ENCODE results near the gene IPO5.
"Not testable (repeated sequence)": the region's sequence is repeated elsewhere in the genome, so short reads cannot be mapped to it uniquely, and the experiment has no call there.

Gene IPO5

GRCh38 chr13:97953376-97953970, at the start of gene IPO5:
IPO5 (plus strand) TSS chr13:97953675; CDS start chr13:97976697, 23,022 bp downstream.
- DNase-seq: no peak

- no peak for DNase-seq
Observed at GRCh38 chr13:97904059-97904458, 49.4 kb upstream of the IPO5 start.

- no peak for DNase-seq
Observed at GRCh38 chr13:97905517-97905916, 48.0 kb upstream of the IPO5 start.

- no peak for DNase-seq
Observed at GRCh38 chr13:97911311-97912138, 42.0 kb upstream of the IPO5 start.

GRCh38 chr13:97912139-97912535, 41.3 kb upstream of the IPO5 start:
- no peak for DNase-seq

GRCh38 chr13:97913206-97913605, 40.3 kb upstream of the IPO5 start:
- no peak for DNase-seq

- no peak for DNase-seq
Observed at GRCh38 chr13:97914540-97914939, 38.9 kb upstream of the IPO5 start.

- no peak for DNase-seq
Observed at GRCh38 chr13:97921176-97921816, 32.2 kb upstream of the IPO5 start.

GRCh38 chr13:97928301-97928700, 25.2 kb upstream of the IPO5 start:
- no peak for DNase-seq

- no peak for DNase-seq
Observed at GRCh38 chr13:97932036-97932435, 21.4 kb upstream of the IPO5 start.

GRCh38 chr13:97932647-97933046, 20.8 kb upstream of the IPO5 start:
- no peak for DNase-seq

GRCh38 chr13:97933776-97934175, 19.7 kb upstream of the IPO5 start:
- DNase-seq: no peak

GRCh38 chr13:97934590-97934989, 18.9 kb upstream of the IPO5 start:
- DNase-seq: no peak

- no peak for DNase-seq
Observed at GRCh38 chr13:97935071-97935470, 18.4 kb upstream of the IPO5 start.

GRCh38 chr13:97936036-97936435, 17.4 kb upstream of the IPO5 start:
- no peak for DNase-seq

GRCh38 chr13:97938706-97939475, 14.6 kb upstream of the IPO5 start:
- DNase-seq: no peak

- no peak for DNase-seq
Observed at GRCh38 chr13:97944396-97945029, 9.0 kb upstream of the IPO5 start.

- DNase-seq: no peak
Observed at GRCh38 chr13:97945342-97945741, 8.1 kb upstream of the IPO5 start.

GRCh38 chr13:97945792-97946419, 7.6 kb upstream of the IPO5 start:
- no peak for DNase-seq

- DNase-seq: no peak
Observed at GRCh38 chr13:97946951-97947588, 6.4 kb upstream of the IPO5 start.

- DNase-seq: no peak
Observed at GRCh38 chr13:97948041-97948440, 5.4 kb upstream of the IPO5 start.

GRCh38 chr13:97949316-97949715, 4.2 kb upstream of the IPO5 start:
- DNase-seq: not testable (repeated sequence)
